DMS114 treated with DMSO at 0.1 percent for 48 hours (cell line): Measurements from ENCODE around the gene WDFY4.

Experiments
- DNase-seq: peaks from one replicate; lab custom pipeline; 2025; ENCODE audit not compliant: unreplicated experiment; lab: John Stamatoyannopoulos, UW

Gene WDFY4

DNA sequence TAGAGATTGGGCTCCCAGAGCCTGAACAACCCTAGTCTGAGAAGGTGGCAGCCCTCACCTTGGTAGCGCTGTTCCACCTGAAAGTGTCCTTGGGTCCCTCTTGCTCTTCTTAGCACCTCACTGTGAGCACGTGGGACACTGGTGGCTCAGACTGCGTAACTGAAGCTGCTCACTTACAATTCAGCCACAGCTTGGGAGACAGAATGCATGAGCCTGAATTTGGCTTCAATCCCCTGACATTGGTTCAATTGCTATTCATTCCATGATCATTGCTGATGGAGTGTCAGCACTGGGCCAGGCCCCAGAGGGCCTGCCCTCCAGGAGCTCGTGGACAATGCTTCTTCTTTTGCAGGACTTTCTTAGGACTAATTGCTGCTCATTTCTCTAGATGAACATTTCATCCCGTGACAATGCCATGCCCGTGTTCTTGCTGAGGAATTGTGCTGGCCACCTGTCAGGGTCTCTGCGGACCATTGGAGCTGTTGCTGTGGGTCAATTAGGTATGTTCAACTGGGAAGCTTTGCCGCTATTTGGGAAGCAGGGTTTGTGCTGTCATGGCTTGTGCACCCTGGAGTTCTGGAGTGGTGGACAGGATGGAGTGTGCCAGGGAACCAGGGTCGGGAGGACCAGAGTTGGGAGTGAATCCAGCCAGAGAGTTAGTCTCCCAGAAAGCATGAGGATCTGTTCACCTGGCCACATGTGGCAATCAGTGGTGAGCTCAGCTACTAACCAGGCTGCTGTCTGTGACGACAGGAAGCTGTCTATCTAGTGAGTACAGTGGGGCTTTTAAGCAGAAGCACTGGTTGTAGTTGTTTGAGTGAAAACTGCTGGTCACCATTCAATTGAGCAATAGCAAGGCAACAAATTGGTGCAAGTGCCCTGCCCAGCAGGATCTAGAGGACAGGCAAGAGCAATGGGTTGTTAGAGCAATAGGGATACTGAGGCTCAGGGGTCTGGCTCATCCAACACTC lies 105.1 kb downstream of the WDFY4 start:
- no peak for DNase-seq

DNA sequence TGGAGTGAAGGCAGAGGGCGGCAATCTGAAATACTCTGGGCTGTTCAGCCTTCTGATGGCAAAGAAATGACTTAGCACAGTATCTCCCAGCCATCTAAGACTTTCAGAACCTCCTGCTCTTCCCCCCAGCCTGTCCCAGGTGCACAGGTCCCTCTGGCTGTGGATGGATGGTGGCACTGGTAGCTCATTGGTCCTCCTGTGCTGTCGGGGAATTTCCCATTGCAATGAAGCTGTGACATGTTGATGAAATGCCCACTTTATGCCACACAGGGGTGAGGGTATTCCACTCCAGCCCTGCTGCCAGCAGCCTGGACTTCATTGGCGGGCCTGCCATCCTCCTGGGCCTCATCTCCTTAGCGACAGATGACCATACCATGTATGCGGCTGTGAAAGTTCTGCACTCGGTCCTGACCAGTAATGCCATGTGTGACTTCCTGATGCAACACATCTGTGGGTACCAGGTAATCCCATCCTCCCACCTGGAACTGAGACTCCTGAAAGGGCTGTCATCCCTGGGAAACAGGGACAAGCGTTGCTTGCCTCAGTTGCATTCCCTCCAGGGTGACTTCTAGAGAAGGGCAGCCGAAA lies 105.9 kb downstream of the WDFY4 start:
- no peak for DNase-seq

- no peak for DNase-seq
Measured at GRCh38 chr10:48791267-48791928, 106.7 kb downstream of the WDFY4 start.

GRCh38 chr10:48792121-48792520 lies 107.4 kb downstream of the WDFY4 start:
- DNase-seq = no peak

- DNase-seq = no peak
Measured at GRCh38 chr10:48792687-48793096, 108.0 kb downstream of the WDFY4 start.

DNA sequence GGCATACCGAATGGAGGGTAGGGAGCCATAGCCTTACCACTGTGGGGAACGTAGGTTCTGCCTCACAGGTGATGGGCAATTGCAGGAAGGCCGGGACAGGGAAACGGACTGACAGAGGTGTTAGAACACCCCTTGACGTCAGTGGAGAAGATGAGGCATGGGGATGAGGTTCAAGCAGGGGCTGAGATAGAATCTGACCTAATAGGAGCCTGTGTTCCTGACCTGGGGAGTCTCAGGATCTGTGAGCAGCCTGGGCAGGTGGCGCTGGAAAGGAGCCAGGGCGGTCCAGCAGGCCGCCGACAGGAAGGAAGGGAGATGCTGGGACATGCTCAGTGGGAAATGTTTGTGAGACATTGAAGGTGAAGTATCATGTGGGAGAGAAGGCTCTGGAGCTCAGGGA lies 109.4 kb downstream of the WDFY4 start:
- DNase-seq = no peak

DNA sequence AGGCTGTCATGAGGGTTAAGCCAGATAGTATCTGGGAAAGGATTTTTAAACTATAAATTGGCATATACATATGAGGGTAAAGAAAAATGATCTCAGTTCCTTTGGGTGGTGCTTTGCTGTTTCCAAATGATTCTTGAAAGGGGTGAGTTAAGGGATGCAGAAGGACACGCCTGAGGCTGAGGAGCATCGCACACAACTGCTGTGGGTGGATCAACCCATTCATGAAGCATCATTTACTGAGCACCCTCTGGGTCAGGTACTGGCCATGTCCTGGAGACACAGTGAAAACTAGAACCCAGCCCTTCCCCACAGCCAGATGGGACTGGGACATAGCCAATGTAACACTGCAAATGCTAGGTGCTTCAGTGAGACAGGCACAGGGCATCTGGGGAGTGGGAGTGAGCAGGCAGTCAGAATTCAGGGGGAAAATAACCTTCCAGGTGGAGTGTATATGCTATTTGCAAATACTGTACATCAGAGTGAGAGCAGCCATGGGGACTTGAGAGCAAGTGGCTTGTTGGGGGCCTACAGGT lies 112.1 kb downstream of the WDFY4 start:
- DNase-seq = no peak

- no peak for DNase-seq
Measured at GRCh38 chr10:48797830-48798229, 113.2 kb downstream of the WDFY4 start.

DNA sequence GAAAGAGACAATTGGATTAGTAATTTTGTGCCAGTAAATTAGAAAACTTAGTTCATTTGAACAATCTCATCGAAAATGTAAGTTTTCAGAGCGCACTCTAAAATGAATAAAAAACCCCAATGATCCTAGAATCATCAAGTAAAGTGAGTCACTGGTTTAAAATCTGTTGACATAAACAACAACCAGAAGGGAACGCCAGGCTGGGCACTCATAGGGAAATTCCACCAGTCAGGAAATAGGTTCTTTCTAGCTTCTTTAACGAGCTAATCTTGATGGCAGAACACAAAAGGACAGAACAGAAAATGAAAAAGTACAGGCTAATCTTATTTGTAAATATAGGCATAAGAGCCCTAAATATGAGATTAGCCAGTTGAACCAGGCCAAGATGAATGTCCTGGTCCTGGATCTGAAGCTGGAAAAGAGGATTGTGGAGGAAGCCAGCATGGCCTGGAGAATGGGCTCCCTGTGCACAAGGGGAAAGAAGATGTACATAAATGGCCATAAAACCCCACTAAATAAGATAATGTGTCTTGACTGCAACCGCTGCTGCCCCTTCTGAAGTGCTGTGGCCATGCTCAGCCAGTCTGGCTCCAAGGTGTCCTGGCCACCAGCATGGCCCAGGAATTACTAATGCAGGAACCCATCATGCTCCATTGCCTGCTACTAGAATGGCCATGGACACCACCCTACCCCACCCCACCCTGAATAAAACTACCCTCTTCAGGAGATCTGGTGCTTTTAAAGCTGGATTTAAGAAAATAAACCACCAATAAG lies 114.0 kb downstream of the WDFY4 start:
- no peak for DNase-seq

- DNase-seq = no peak
Measured at GRCh38 chr10:48799341-48800006, 114.8 kb downstream of the WDFY4 start.

GRCh38 chr10:48800007-48800675 lies 115.5 kb downstream of the WDFY4 start:
- no peak for DNase-seq

DNA sequence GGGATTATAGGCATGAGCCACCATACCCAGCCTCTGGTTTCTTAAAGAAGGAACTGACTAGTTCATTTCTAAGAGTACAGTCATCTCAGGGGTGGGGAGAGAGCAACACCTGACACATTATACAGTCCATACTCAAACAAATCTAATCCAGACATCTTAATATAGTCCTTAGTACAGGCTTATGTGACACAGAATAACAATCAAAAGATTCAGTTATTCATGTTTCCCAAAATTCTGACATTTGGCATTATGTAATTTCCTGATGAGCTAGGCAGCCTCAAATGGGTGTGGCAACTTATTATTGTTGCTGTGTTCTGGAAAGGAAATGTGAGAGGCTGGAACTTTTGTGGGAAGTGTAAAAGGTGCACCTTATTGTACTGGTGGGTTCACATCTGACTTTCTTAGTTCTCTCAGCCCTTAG lies 116.3 kb downstream of the WDFY4 start:
- no peak for DNase-seq

DNA sequence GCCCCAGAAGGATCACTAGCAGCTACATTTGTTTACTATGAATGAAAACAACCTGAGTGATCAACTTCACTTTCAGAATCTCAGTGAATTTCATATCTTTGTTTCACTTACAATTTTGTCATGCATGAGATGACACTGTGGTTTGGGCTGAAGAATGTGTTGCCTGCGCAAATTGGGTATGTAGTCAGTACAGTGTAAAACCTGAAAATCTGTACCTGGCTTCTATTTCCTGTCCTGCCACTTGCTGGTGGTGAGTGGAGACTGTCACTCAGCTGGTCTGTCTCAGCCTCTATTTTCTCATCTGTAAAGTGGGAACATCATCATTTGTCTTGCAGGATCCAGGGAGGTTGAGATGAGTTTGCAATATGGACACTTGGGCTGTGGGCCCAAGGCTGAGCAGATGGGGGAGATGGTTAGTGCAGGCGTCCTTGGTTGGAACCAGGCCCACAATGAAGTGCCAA lies 118.0 kb downstream of the WDFY4 start:
- DNase-seq = no peak

DNA sequence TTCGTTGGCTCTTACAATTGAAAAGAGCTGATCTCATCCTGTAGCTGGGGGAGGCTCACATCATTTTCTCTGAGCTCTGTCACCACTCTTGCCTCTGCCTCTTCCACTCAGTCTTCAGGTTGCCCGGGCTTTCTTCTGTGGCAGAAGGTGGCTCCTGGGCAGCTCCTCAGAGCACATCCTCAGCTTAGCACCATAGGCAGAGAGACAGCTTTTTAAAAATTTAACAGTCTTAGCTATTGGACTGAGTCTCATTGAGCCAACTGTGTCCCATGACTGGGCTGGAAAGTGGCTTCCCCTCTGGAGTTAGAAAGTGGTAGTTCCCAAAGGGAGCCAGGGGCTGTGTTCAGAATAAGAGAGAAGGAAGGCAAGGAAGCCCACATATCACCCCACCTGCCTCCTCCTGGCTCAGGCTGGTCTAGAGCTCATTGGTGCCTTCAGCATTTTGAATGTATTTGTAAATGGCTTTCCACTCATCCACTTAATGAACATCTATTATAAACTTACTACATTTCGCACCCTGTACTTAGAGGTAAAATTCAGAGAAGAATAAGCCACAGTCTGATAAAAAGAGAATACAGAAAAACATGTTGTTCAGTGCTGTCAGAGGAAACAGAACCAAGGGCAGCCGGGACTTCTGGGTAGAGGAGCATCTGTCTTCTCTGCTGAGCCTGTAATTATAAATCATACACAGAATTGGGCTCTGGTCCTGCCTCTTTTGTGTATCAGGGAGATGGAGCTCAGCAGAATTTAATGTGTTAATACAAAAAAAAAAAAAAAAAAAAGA lies 119.3 kb downstream of the WDFY4 start:
- DNase-seq = no peak

- no peak for DNase-seq
Measured at GRCh38 chr10:48804740-48805182, 120.1 kb downstream of the WDFY4 start.

GRCh38 chr10:48805411-48805810 lies 120.7 kb downstream of the WDFY4 start:
- DNase-seq = no peak

GRCh38 chr10:48805848-48806247 lies 121.2 kb downstream of the WDFY4 start:
- DNase-seq = no peak

GRCh38 chr10:48806342-48806741 lies 121.7 kb downstream of the WDFY4 start:
- no peak for DNase-seq
